ENCODE measurements around the gene IPO7. TPM values are rescaled to one million over a fixed set of nuclear protein-coding genes. Genes with fewer than 3 reads are reported as not detected.

IPO7 gene
- total and polyA plus RNA-seq, 2 of the 13 experiments (the other 11 are each of a cell fraction or from before 2014, with no cell fraction given), result 59.4 to 98.4 TPM

DNA sequence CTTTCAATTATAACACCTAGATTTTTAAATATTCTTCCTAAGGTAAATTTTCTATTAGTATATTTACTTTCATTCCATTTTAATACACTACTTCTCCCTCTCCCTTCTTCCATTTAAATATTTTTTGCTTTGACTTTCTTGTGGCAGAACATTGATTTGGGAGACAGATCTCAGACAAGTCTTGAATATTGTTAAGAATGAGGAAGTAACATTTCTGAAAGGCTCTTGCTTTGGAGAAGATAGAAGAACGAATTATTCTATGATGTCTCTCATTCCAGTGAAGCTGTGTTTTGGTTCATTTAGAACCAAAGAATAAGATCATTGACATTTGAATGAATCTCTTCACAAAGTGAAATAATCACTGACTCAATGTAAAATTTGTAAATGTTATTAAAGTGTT lies 2.4 kb downstream of the IPO7 start:
- BruUV-seq (replicated peaks), result no TSS peak
- TF ChIP-seq NFYC (CRISPR knock-in tag; IDR thresholded peaks at IDR 0.05) (no peak), KDM3A (CRISPR knock-in tag; IDR thresholded peaks at IDR 0.05; ENCODE audit: low read depth) (no peak), NFKBIZ (CRISPR knock-in tag; IDR thresholded peaks at IDR 0.05) (no peak), REL (CRISPR knock-in tag; conservative IDR thresholded peaks at IDR 0.05) (no peak)
- H3K4me2 ChIP-seq (ENCODE audit: low read depth, low read length), result peak overlapping the region; percentile 87
- ChIA-PET POLR2A (interaction anchor here (0.9 kb wide), 1 partner anchor 74 kb away, joined by 3 read pairs; the partner anchor contains the start of gene ZNF143), CTCF (ENCODE audit: low intra/inter-chr PET ratio, low total read pairs) (no interaction called here)
- no peak for FAIRE-seq
- 80% methylated on average over 1 of the region's 1 CpG for WGBS (ENCODE audit: low lambda C conversion rate)
- no peaks in the 10 kb centered on the region; a peak in 1 of 5 replicates for H3K27me3 ChIP-seq (ENCODE audit: control insufficient read depth in 1 of 2, insufficient read depth in 2 of 2, low read length in 2 of 2)
- H3K9me3 ChIP-seq (ENCODE audit: low read length), result no peaks in the 10 kb centered on the region
- peaks cover 48% of the 10 kb centered on the region for H3K4me1 ChIP-seq (ENCODE audit: insufficient read depth, low read length)
- peaks cover 0 to 3% of the 10 kb centered on the region in 2 experiments; a peak in 4 of 5 replicates for H3K36me3 ChIP-seq (replicated peaks in 1 of 2; ENCODE audit: control insufficient read depth in 1 of 2, insufficient read depth in 2 of 2, low read length in 2 of 2)
- H2AFZ ChIP-seq (ENCODE audit: low read length), result no peak overlapping the region
- peak overlapping the region in 1 of 3 experiments; percentile 96; a peak in 2 of 6 replicates for H3K4me3 ChIP-seq (replicated peaks in 1 of 3; ENCODE audit: insufficient read depth in 1 of 3, low read depth in 2 of 3, low read length in 3 of 3)
- H3K9ac ChIP-seq (ENCODE audit: insufficient read depth, low read depth, low read length), result peak overlapping the region; percentile 15; the same call in 1 of the 2 replicates
- in situ Hi-C loops (cut with HindIII; ENCODE audit: extremely low pct_ligation_motif_present, low pct_unique_long_range_greater_than_20kb) (no loop called here), intact Hi-C loops (cut with micrococcal nuclease; ENCODE audit: unreplicated experiment) (loop anchor here (10.0 kb wide), 1 partner anchor 122 kb away; the partner anchor contains the start of gene DENND5A)
- DNase-seq (ENCODE audit: low spot score), result no peak
- peaks cover 44% of the 10 kb centered on the region for H4K20me1 ChIP-seq (ENCODE audit: insufficient read depth, low read length)
- peaks cover 61% of the 10 kb centered on the region for H3K79me2 ChIP-seq (ENCODE audit: insufficient read depth, low read length)
- ATAC-seq, result no peak
- H3K27ac ChIP-seq (ENCODE audit: extremely low read length, insufficient read depth, low read length), result no peak overlapping the region

DNA sequence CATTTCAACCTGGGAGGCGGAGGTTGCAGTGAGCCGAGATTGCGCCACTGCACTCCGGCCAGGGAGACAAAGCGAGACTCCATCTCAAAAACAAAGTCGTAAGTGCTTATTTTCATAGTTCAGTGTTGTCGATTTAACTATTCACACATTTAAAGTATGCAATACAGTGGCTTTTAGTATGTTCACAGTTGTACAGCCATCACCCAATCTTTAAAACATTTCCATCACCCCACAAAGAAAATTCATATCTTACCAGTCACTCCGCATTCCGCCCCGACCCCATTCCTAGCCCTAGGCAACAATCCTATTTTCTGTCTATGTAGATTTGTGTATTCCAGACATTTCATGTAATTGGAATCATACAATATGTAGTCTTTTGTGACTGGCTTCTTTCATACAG lies 11.9 kb downstream of the IPO7 start:
- 97% methylated on average over 10 of the region's 10 CpGs for WGBS (ENCODE audit: low lambda C conversion rate)
- DNase-seq (ENCODE audit: low spot score) (no peak), ATAC-seq (no peak), FAIRE-seq (no peak)
- POLR2A ChIA-PET, result no interaction called here
- no peaks in the 10 kb centered on the region for H3K9me3 ChIP-seq (ENCODE audit: low read length)
- no peak overlapping the region for H2AFZ ChIP-seq (ENCODE audit: low read length)
- H3K4me1 ChIP-seq (ENCODE audit: insufficient read depth, low read length), result no peaks in the 10 kb centered on the region
- TF ChIP-seq JUND (CRISPR knock-in tag; IDR thresholded peaks at IDR 0.05) (no peak), ZNF619 (CRISPR knock-in tag; IDR thresholded peaks at IDR 0.05) (no peak), ZNF777 (CRISPR knock-in tag; IDR thresholded peaks at IDR 0.05) (no peak), MAF1 (CRISPR knock-in tag; IDR thresholded peaks at IDR 0.05; ENCODE audit: borderline replicate concordance) (no peak), SKI (IDR thresholded peaks at IDR 0.05; ENCODE audit: partially characterized antibody) (no peak), HNRNPK (IDR thresholded peaks at IDR 0.05; ENCODE audit: low read depth, low read length, poor library complexity, severe bottlenecking) (no peak), ZFP90 (CRISPR knock-in tag; IDR thresholded peaks at IDR 0.05; ENCODE audit: borderline replicate concordance) (no peak)
- no peak overlapping the region for H3K9ac ChIP-seq (ENCODE audit: insufficient read depth, low read depth, low read length)
- H4K20me1 ChIP-seq (ENCODE audit: insufficient read depth, low read length), result peaks cover 50% of the 10 kb centered on the region
- in situ Hi-C loops (cut with HindIII; ENCODE audit: extremely low pct_ligation_motif_present, low pct_unique_long_range_greater_than_20kb), result no loop called here
- CTCF ChIA-PET (ENCODE audit: low intra/inter-chr PET ratio, low total read pairs), result no interaction called here
- no peaks in the 10 kb centered on the region for H3K27me3 ChIP-seq (ENCODE audit: control insufficient read depth in 1 of 2, insufficient read depth in 2 of 2, low read length in 2 of 2)
- peaks cover 1 to 16% of the 10 kb centered on the region in 2 experiments; a peak in 3 of 5 replicates for H3K36me3 ChIP-seq (replicated peaks in 1 of 2; ENCODE audit: control insufficient read depth in 1 of 2, insufficient read depth in 2 of 2, low read length in 2 of 2)
- H3K4me2 ChIP-seq (ENCODE audit: low read depth, low read length), result no peak overlapping the region
- intact Hi-C loops (cut with micrococcal nuclease; ENCODE audit: unreplicated experiment), result no loop called here
- peaks cover 91% of the 10 kb centered on the region for H3K79me2 ChIP-seq (ENCODE audit: insufficient read depth, low read length)
- BruUV-seq (replicated peaks), result no TSS peak
- H3K4me3 ChIP-seq (replicated peaks in 1 of 3; ENCODE audit: insufficient read depth in 1 of 3, low read depth in 2 of 3, low read length in 3 of 3), result no peak overlapping the region
- H3K27ac ChIP-seq (ENCODE audit: extremely low read length, insufficient read depth, low read length), result no peak overlapping the region

Data from HepG2 (cell line).